ENCODE measurements around the gene LRRC18.

The LRRC18 gene

DNA sequence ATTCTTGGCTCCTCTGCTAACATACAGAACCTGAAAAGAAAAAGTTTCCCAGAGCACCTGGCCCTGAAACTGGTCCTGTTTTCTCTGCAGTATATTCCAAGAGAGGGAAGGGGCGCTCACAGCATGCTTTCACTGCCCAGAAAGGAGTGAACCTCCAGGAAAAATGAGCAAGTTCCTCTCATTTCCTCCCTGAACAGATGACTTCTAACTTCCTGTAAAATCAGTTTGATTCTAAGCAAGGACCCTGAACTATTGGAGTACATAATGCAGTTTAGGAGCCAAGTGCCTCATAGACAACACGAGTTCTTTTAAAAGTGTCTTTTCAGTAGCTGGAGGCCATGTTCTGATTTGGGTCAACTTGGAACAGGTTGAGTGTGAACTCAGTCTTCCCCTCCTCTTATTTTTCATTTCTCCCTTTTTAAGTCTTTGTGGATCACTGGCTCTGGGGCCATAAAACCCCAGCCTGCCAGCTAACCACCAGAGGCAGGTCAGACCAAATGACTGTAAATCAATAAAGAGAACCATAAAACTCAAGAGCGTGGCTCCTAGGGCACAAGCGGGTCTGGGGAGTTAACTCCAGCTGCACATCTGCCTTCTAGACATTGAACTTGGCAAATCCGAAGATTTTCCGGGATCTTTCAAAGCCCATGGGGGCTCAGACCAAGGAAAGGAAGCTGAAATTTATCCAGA is 5.9 kb upstream of the LRRC18 start:
- DNase-seq: no peak

DNA sequence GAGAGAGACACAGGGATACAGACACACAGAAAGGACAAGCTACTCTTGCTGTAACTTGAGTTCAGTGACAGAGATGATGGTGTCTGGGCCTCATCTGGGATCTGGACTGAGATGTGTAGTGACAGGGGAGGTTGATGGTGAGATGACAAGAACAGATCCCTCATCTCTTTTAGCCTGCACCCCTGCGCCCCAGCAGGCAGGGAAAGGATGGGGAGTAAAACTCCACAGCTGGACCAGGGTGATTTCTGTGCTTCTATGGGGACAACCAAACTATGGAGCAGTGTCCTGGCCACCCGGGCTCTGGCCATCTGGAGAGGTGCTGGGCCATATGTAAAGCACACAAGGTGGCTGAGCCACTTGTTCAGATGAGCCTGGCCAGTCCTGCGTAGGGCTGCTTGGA is 4.5 kb upstream of the LRRC18 start:
- no peak for DNase-seq

DNA sequence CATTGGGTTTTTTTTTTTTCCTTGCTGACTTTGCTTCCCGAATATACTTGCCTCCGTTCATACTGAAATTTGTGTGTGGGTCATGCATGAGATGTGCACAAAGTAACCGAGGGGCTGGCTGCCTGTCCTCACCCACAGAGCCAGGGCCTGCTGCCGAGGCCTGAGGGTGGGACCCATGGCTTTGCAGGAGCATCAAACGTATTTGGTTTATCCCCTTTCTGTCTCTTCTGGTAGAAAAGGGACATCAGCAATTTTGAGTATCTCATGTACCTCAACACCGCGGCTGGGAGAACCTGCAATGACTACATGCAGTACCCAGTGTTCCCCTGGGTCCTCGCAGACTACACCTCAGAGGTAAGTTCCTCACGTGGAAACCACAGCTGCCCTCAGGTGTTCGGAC is 3.5 kb upstream of the LRRC18 start:
- DNase-seq: no peak

DNA sequence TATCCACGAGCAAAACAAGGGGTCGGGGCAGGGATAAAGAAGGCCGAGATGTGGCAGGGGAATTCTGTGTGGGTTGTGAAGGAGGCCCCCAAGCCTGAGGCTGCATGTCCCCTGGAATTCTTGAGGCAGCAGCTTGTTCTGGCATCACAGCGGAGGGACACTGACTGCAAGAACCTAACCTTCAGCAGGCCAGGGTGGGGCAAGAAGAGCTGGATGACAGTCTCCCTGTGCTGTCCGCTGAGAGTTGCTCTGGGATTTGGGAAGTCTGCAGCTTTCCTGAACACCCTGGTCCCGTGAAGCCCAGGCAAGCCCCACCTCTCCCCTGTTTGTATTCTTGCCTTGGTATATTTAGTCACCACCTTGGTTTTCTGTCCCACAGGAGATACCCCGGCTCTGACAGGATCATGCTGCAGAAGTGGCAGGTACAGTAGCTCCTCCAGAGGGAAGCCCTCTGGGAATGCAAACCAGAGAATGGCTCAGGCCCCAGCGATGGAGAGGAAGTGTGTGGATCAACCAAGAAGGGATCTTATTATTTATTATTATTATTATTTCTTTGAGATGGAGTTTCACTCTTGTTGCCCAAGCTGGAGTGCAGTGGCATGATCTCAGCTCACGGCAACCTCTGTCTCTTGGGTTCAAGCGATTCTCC is 1.9 kb upstream of the LRRC18 start:
- DNase-seq: no peak

DNA sequence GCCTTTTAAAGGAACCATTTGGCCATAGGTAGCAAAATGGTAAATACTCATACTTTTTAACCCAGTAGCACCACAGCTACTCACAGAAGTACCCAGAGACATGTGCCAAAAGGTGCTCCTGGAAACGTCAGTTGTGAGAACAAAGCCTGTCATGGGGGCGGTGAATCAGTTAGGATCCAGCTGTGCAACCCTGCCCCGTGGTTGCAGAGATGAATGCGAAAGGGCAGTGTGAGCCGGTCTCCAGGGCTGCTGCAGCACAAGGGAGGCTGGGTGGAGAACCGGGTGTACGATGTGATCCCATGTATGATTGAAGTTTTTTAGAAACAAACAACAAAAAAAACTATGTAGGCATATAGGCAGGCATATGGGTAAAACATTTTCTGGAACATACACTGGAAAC is 1.3 kb upstream of the LRRC18 start:
- DNase-seq: no peak

DNA sequence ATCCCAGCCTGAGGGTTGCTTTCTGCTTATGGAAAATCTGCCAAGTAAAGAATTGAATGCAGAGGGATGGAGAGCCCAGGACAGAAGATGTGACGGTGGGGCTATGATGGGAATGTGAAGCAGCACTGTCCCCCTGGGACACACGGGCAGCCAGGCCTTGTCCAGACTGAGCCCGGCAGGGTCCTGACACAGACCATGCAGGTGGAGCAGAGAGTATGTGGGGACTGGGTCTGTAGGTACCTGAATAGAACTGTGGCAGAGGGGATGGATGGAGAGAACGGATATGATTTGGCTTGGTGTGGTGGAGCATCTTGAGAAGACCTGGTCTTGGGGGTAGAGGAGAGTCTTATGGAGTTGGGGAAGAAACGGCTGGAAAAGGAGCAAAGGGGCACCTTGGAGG is 732 bp upstream of the LRRC18 start:
- DNase-seq: no peak

DNA sequence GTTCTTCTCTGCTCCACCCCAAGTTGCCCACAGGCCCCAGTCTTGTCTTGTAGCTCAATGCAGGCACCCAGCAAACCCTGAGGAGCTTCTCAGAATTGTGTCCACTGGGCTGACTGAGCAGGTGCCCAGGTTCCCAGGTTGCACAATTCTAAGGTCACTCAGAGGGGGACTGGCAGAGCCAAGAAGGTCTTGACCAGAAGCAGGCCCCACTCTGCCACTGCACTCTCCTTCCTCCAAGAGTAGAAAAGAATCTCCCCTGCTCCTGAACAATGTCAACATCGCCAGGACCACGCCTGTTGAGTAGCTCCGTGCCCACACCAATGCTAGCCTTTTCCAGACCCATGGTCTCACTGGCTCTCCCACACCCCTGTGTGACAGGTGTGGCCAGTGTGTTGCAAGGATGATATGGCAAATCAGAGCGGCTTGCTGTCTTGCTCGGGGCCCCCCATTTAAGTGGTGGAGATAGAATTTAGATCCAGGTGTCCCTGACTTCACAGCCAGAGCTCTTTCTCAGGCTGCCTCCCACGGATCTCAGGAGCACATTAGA is 577 bp downstream of the LRRC18 start:
- DNase-seq: no peak

DNA sequence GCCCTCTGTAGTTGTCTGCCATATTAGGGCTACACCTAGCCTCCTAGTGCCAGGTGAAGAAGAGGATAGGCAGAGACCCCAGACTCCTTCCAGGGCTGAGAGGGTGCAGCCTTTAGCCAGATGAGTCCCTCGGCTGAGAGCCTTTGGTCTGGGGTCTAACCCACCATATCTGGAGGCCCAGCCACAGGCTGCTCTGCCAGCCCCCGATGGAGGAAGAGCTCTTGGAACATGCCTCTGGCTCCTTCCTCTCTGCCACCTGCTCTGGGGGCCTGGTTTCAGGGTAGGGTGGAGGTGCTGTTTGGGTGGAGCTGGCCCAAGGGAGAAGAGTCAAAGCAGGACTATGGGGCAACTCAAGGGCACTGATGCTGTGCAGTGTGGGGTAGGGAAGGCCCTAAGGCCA is 1.4 kb downstream of the LRRC18 start:
- no peak for DNase-seq

DNA sequence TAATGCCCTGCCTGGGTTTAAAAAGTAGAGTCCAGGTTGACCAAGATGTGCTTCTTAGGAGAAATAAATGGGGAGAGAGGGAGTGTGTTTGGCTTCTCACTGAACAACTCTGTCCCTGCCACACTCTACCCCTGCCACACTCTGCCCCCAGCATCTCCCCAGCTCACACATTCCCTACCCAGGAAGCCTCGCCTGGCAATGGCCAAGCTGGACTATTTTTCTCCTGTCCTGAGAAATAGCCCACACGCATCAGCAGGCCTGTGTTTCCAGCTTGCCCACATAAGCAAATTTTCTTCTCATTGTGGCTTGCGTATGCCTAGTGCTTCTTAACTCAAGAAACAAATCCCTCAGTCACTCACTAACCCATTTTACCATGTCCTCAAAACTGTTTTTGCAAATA is 1.8 kb downstream of the LRRC18 start:
- no peak for DNase-seq

DNA sequence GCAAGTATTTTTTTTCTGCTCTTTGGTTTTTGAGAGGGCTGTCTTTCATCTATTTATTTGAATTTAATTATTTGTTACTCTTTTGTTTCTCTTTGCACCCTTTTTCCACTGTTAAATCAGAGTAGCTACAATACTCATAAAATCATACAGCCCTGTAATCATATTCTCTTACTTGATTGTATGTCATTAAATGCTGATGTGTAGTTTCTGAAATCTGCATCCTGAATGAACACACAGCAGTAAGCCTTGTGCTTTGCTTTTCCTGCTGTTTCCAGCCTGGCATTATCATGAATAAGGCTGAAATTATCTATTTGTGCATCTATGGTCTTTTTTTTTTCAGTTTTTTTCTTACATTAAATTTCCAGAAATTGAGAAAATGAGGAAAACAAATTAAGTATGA is 4.1 kb downstream of the LRRC18 start:
- no peak for DNase-seq

DNA sequence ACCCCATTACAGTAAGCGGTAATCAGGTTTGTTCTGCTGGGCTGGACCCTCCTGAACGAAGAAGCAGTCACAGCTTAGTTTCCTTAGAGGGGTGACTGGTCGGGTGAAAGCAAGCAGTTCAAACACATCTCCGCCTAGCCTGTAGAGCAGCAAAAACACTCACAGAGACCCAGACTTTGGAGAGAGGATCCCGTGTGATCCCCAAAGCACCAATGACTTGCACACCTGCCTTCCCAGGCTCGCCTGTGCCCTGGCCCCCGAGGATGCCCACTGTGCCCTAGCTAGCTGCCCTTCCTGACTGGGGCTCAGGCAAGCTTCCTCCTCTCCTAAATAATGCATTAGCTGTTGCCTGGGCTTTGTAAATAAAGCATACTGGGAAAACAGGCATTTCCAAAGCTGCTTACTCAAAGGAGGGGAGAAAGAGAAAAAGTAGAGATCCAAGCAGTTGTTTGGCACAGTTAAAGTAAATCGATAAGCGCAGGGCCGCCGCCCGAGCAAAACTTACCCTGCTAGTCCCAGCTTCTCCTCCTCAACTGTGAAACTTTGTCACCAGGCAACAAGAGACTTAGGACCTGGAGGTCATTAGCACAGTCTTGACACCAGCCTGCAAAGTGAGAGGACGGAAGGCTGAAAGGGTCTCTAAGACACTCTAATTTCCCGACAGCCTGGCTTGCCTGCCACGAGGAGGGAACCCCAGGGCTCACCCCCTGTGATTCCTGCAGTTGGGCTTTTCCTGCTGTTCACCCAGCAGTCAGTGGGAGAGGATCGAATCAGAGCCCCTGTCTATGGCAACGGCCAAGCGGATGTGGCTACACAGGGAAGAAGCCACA is 4.8 kb downstream of the LRRC18 start:
- DNase-seq: no peak

DNA sequence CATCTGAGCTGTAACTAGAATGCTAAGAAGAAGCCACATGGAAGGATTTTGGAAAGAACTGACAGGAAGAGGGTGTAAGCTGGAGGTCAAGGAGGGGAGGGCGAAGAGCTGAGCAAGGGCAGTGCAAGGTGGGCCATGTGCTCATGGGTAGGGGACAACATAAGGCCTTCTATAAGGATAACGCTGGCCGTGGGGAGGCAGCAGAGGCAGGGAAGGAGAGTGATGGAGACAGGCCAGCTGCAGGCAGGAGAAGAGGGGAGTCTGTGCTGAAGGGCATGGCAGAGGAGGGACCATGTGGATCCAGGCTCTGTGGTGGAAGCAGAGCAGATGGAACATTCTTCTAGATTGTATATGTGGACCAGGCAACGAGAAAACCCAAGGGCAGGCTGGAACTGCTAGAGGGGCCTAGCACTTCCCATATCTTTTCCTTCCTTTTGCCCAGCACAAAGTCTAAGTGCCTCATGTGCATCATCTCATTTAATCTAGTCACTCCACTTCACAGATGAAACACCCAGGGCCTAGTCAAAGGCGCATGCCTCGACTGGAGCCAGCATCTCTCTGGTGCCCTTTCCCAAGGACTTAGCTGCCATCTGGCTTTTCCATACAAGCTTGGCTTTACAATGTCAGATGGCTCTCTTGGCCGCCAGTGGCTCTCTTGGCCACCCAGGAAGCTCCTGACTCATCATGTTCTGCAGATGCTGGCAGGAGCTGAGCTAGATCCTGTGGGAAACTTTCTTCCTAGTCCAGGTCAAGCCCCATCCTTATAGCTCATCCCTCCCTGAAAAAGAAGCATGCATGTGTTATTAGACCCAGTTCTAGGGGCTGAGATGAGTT is 6.6 kb downstream of the LRRC18 start:
- no peak for DNase-seq

DNA sequence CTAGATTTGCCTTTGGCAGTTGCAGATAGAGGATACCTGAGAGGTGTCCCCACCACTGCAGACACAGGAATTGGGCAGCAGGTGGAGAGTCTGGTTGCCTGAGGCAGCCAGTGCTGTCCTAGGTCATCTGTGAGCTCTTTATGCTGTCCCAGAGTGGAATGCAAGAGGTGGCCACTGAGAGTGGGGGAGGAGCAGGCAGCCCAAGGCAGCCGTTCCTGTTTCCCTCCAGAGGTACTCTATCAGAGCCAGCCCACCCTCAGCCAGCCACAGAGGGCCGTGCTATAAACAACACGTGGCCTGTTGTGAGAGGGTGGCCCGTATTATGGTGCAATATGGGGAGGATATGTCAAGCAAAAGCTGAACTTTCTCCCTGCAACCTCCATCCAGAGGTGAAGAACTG is 8.5 kb downstream of the LRRC18 start:
- no peak for DNase-seq

DNA sequence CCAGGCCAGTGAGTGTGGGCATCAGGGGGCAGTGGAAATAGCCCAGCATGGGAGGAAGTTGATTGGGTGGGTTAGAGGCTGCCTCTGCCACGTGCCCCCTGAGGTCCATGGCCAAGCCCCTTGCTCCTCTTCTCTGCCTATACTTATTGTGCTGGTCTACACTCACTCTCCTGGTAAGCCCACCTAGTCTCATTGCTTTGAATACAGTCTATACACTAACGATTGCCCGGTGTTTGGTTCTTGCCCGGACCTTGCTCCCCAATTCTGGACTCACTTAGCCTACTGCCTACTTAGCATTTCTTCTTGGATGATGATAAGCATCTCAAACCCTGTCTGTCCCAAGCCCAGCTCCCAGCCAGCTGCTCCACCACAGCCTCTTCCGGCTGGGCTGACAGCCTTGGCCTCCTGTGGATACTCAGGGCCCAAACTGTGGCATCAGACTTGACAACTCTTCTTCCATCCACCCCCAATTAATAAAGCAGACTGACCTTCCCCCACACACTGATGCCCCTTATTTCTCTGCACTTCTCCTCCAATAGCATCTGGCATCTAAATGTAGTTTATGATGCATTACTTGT is 10.1 kb downstream of the LRRC18 start:
- no peak for DNase-seq

DNA sequence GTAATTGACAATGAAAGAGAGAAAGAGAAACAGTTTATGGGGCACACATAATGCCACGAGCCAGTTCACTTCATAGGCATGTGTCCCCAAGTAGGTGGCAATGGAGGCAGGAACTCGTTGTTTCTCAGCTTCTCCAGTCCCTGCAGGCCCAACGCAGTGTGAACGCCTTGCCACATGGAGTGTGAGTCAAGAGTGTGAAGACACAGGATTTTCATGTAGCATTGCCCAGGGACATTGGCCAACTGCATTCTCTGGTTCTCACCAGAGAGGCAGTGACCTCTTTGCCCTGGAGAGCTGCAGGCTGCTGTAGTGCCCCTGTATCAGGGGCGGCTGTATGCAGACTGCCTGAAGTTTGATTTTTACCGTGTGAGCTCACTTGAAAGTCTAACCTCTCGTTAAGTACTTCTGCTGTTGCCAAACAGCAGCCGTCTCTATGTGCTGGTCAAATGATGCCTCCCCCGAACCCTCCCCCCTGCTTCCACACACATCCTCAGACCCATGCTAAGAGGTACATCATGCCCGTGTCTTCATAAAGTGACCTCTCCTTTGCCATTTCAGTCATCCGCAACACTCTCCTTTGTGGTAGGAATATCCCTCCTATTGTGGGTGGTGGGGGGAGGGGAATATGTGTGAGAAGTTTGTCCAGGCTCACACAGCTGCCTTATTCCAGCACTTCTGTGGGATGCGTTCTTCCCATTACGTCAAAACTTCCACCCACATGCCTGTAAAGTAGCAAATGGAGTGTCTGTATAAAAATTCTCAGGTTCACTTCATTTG is 12.7 kb downstream of the LRRC18 start:
- no peak for DNase-seq

DNA sequence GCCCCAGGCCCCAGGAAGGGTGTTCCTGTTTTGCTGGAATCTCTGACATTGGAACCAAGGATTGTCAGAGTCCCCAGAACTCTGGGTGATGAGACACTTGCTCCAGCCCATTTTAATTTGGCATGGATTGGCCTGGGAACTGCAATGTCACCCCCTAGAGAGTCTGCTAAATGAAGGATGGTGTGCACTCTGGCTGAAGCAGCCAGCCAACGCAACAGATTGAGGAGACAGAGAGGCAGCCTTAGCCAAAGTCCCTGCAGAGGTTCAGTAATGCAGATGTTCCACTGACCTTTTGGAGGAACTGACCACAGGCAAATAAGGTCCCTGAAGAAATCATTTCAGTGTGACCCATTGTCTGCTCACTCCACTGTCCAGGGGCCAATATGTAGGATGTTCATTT is 13.4 kb downstream of the LRRC18 start:
- DNase-seq: no peak

DNA sequence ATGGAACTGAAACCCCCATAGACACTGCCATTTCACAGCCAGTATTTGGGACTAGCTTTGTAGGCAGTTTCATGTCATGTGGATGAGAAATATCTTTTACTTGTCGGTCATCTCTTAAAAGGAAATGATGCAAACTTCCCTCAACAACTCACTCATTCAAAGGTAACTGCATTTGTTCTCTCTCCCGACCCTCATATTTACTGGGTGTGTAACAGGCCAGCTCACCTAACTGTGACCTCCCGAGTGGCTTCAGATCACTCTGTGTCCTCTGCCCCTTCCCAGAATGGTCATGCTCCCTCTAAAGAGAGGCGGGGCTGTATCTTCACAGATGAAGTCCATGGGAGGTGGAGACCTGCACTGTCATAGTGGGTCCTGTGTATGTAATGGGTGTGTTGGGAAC is 14.7 kb downstream of the LRRC18 start:
- no peak for DNase-seq

DNA sequence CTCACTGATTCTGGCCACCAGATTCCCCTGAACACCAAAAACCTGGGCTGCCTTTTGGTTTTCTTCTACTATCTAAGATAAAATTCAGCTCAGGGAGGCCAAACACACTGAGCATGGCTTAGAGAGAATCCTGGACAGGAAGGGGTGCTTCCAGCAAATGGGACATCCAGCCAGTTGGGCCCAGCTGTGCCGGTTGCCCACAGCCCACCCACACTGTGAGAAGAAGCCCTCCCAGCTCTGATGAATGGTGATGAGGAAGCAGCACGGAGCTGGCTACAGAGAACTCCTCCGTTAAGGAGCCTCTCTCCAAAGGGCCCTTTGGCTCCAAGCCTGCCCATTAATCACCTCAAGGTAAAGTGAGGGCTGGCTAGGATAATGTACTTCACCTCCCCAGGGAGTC is 15.9 kb downstream of the LRRC18 start:
- no peak for DNase-seq

DNA sequence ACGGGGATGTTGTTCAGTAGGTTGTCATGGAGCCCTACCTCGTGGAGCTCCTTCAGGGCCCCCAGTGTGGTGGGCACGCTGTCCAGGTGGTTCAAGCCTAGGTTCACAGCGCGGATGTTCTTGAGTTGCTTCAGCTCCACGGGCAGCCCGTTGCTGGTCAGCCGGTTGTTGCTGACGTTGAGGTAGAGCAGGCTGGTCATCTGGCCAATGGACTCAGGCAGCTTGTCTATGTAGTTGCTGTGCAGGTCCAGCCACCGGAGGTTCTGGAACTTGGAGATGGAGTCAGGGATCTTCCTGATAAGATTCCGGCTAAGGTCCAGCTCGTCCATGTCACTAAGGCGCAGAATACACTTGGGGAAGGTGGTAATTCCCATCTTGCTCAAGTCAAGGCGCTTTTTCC is 26.0 kb downstream of the LRRC18 start:
- DNase-seq: no peak

DNA sequence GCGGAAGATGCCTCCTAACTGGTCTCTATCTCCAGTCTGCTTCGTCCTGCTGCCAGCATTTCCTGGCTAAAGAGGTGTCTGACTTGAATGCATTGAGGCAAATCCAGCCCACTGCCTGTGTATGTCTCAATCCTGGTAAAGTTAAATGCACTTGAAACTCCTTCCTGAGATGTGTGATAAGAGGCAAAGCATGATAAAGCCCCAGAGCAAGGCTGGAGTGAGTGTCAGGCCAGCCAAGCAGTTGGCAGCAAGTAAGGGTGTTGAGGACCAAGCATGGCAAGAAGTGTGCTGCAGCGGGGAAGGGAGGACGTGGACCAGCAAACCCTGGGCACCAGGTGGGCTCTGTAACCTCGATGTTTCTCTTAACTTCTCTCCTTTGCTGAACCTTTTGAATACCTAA is 29.1 kb downstream of the LRRC18 start:
- DNase-seq: no peak

DNA sequence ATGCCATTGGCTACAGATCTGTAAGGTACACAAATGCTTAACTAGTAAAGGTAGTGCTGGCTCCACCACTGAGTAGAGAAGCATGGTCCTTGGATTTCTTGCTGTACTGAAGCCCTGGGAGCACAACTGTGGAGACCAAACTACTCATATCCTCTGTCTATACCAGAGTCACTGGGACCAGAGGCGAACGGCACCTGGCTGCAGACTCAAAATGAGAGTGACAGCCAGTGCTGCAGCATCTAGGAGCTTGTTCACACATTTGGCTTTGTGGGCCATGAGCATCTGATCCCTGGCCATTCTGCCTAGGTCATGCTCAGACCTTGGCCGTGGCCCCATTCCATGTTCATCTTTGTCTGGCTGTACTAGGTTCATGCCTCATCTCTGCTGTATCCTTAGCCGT is 31.9 kb downstream of the LRRC18 start:
- no peak for DNase-seq

DNA sequence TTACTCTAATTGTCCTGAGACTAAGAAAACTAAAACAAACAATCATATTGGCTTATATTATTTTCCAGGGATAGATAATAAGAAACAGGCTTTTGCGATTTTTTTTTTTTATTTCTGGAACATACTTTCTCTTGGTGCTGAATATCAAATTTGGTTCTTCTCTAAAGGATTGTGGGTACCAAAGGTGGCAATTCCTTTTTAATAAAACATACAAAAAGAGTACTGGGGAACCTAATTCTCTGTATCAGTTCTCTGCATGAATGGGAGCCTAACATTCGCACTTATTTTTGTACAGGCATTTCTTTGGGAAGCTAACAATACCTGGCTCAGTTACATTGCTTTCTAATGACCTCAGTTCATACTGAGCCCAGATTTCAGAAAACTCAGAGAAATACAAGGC is 32.8 kb downstream of the LRRC18 start:
- no peak for DNase-seq

Data from NCI-H1417 treated with DMSO at 0.1 percent for 48 hours (cell line).